Naive B cell (primary cell): ENCODE data around the gene BRMS1. TPM values are rescaled to one million over a fixed set of nuclear protein-coding genes. Genes with fewer than 3 reads are reported as not detected.
"Not testable (repeated sequence)": the region's sequence is repeated elsewhere in the genome, so short reads cannot be mapped to it uniquely, and the experiment has no call there.

Source experiments
- ATAC-seq, 2 donors: fragments of 150-1000 bp; cut with Tn5 transposase; 2 replicates each; pipeline ENCODE4 v1.10.0; 2021; ENCODE audit warnings: low read depth in 2 of 2, mild to moderate bottlenecking in 2 of 2, moderate library complexity in 2 of 2
- DNase-seq: peaks from one replicate; pipeline ENCODE4 v3.0.0; 2022
- H3K27ac Mint-ChIP-seq, 6 donors: one replicate each; pipeline ENCODE4 v1.8.0; 2020 to 2022; ENCODE audit warnings: mild to moderate bottlenecking in 6 of 6, mixed read lengths in 6 of 6, moderate library complexity in 5 of 6, inconsistent platforms in 2 of 6
- H3K27me3 Mint-ChIP-seq, 3 donors: one replicate each; pipeline ENCODE4 v1.8.0; 2021 to 2022; ENCODE audit warnings: mixed read lengths in 3 of 3, mild to moderate bottlenecking in 1 of 3
- H3K36me3 Mint-ChIP-seq, 2 donors: one replicate each; pipeline ENCODE4 v1.8.0; 2020 to 2022; ENCODE audit warnings: mixed read lengths in 2 of 2, inconsistent platforms in 1 of 2, mild to moderate bottlenecking in 1 of 2
- H3K4me1 Mint-ChIP-seq, 3 donors: one replicate each; pipeline ENCODE4 v1.8.0; 2020 to 2022; ENCODE audit warnings: mixed read lengths in 3 of 3, inconsistent platforms in 1 of 3, mild to moderate bottlenecking in 1 of 3, moderate library complexity in 1 of 3
- H3K4me3 Mint-ChIP-seq, 8 donors: one replicate each; pipeline ENCODE4 v1.8.0; 2020 to 2022; ENCODE audit warnings: mild to moderate bottlenecking in 8 of 8, mixed read lengths in 8 of 8, moderate library complexity in 8 of 8, inconsistent platforms in 2 of 8
- H3K9me3 Mint-ChIP-seq, 7 donors: one replicate each; pipeline ENCODE4 v1.8.0; 2020 to 2022; ENCODE audit warnings: mixed read lengths in 7 of 7, mild to moderate bottlenecking in 5 of 7, inconsistent platforms in 2 of 7, moderate library complexity in 1 of 7
- polyA plus RNA-seq, 6 donors: library from polyadenylated mRNA; unstranded; fragments of 300-500 nt; fragmentation: Illumina TruSeq; gene quantifications; one replicate each; pipeline ENCODE4 v1.2.3, GENCODE V29; 2021; ENCODE audit warnings: low read depth in 6 of 6

BRMS1 gene, protein sequence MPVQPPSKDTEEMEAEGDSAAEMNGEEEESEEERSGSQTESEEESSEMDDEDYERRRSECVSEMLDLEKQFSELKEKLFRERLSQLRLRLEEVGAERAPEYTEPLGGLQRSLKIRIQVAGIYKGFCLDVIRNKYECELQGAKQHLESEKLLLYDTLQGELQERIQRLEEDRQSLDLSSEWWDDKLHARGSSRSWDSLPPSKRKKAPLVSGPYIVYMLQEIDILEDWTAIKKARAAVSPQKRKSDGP
- 10 to 100 TPM; 56.2 to 81.6 (median 73.0) TPM for polyA plus RNA-seq

DNA sequence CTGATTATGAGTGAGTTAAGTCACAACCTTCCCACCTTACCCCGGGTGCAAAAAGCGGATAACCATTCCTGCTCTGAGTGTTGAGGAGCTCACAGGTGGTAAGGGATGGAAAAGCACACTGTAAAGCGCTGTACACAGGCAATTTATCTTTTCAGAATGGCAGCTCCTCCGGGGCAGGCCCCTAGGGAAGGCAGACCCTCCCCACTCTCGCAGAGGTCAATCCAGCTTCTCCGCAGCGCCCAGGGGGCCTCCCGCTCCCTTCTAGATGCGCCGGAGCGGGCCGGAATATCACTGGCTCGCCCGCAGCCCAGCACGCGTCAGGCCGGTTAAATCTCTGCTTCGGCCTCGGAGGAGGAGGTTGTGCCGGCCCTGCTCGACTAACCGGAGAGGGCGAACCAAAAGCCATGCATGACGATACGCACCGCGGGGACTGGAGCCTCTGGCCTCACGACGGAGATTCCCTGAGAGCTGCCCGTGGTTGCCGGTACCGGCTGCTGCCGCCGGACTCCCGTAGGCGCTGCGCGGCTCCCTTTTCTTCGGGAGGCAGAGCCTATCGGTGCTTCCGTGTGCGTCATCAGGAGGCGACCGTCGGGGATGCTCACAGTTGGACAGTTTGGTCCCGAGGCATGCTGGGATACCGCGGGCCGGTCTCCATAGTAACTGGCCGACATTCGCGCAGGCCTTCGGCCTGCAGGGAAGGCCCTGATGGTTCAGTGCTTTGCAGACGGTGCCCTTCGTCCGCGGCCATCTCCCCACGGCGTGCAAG is at the start of gene BRMS1:
Gene BRMS1 (minus strand): TSS at position 555 of the 766 bp plus-strand sequence. CDS start 2,870 bp downstream, outside the sequence.
- Mint-ChIP-seq H3K36me3 (peaks cover 7 to 31% of the 10 kb centered on the region in 2 donors), H3K4me3 (peak within 1 kb of the TSS; percentile 95 to 99 (median 97)), H3K4me1 (peaks cover 36 to 57% (median 45%) of the 10 kb centered on the region in 3 donors), H3K27ac (peak within 1 kb of the TSS; percentile 95 to 99 (median 98)), H3K27me3 (peaks cover 0 to 4% (median 0%) of the 10 kb centered on the region in 3 donors), H3K9me3 (peaks cover 0 to 4% (median 0%) of the 10 kb centered on the region in 7 donors)
- ATAC-seq = peak; percentile 86 to 88
- DNase-seq = peak; percentile 93

DNA sequence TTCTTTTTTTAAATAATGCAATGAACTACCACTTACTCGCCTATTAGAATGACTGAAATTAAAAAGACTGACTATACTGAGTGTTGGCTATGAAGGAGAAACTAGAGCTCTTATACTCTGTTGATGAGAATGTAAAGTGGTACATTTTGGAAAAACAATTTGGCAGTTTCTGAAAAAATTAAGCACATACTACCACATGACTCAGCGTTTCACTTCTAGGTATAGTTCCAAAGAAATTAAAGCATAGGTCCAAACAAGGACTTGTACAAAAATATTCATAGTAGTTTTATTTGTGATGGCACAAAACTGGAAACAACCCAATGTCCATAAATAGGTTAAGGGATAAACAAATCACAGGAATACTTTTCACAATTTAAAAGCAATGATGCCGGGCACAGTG is 49.0 kb upstream of the BRMS1 start:
- peak overlapping the region in 1 of 8 donors; percentile 24 for H3K4me3 Mint-ChIP-seq
- no peak overlapping the region for H3K27ac Mint-ChIP-seq
- DNase-seq (no peak), ATAC-seq (no peak)
- H3K9me3 Mint-ChIP-seq = no peaks in the 10 kb centered on the region
- H3K4me1 Mint-ChIP-seq = peaks cover 0 to 15% (median 3%) of the 10 kb centered on the region in 3 donors
- peaks cover 10 to 16% (median 12%) of the 10 kb centered on the region in 3 donors for H3K27me3 Mint-ChIP-seq
- H3K36me3 Mint-ChIP-seq = no peaks in the 10 kb centered on the region

DNA sequence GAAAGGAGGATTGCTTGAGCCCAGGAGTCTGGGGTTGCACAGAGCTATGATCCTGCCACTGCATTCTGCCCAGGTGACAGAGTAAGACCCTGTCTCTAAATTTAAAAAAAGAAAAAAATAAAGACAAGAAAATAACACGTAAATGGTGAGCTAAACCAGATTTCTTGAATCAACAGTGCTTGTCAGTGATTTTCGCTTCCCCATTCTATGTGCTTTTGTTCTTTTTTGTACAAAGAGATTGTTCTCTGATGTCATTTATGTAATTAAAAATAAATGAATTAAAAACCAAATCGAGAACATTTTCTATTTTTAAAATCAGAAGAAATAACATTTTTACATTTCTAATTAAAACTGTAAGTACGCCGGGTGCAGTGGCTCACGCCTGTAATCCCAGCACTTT is 46.4 kb upstream of the BRMS1 start:
- peak; percentile 63 to 75 for ATAC-seq

DNA sequence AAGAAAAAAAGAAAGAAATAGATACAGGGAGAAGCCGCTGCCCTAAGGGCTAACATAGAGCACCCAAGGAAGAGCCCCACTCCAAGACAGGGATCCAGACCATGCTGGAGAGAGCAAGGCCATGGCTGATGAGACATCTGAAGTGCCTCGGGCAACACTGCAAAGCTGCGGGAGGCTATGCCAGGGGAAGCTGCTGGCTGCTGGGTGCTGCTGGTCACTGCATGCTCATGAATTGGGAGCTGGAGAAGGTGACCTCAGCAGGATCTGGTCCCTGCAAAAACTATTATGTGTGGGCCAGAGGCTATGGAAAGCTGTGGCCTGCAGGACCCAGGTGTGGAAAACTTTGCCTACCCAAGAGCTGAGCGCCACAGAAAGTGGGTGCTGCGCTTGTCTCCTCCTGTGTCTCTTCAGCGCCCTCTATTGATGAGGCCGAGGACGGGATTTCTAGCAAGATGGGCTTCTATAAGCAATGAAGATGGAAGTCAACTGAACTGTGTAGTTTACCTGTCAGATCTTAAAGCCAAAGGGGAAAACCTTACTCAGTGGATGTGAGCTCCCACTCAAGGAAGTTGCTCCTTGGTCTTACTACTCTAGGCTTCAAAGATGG is 44.0 kb upstream of the BRMS1 start:
- H3K27me3 Mint-ChIP-seq = peaks cover 0 to 11% (median 5%) of the 10 kb centered on the region in 3 donors
- no peaks in the 10 kb centered on the region for H3K36me3 Mint-ChIP-seq
- no peak overlapping the region for H3K4me3 Mint-ChIP-seq
- H3K27ac Mint-ChIP-seq = peak overlapping the region in 1 of 6 donors; percentile 85
- ATAC-seq (peak; percentile 46 to 67), DNase-seq (peak; percentile 60)
- H3K4me1 Mint-ChIP-seq = peaks cover 5 to 25% (median 10%) of the 10 kb centered on the region in 3 donors
- H3K9me3 Mint-ChIP-seq = no peaks in the 10 kb centered on the region

More for the DNA sequence above, 46.4 kb upstream of the BRMS1 start:
- DNase-seq = peak; percentile 36
- peak overlapping the region in 3 of 6 donors; percentile 42 to 82 (median 58) for H3K27ac Mint-ChIP-seq
- no peaks in the 10 kb centered on the region for H3K36me3 Mint-ChIP-seq
- peaks cover under 1 to 20% (median 5%) of the 10 kb centered on the region in 3 donors for H3K4me1 Mint-ChIP-seq
- H3K9me3 Mint-ChIP-seq = no peaks in the 10 kb centered on the region
- no peak overlapping the region for H3K4me3 Mint-ChIP-seq
- H3K27me3 Mint-ChIP-seq = peaks cover 5 to 14% (median 9%) of the 10 kb centered on the region in 3 donors

DNA sequence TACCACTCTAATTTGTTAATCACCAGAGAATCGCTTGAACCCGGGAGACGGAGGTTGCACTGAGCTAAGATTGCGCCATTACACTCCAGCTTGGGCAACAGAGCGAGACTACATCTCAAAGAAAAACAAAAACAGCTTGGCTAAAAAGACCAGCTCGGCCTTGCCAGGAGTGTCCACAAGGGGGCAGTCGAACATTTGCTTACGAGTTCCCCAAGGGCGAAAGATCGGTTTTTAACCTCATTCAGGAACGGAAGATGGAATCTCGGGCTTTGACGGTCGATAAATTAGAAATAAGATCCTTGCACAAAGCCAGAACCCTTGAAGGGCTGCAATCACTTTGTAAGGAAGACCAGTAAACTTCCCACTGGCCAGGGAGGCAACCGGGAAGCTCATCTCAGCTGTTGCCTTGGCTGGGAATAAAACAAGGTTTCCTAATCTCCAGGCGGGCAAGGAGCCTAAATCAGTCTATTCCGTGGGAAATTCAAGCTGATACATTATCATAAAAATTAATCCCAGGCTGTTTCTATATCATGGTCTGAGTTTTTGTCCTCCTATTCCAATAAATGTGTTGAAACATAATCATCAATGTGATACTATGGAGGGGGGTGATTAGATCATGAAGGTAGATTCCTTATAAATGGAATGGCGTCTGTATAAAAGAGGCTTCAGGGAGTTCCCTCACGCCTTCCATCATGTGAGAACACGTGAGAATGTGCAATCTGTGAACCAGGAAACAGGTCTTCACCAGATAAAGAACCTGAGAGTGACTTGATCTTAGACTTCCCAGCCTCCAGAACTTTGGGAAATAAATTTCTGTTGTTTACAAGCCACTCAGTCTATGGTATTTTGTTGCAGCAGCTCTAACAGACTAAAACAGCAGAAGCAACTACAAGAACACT is 41.5 kb upstream of the BRMS1 start:
- DNase-seq = peak; percentile 74
- peaks cover 5 to 17% (median 10%) of the 10 kb centered on the region in 3 donors for H3K4me1 Mint-ChIP-seq
- H3K9me3 Mint-ChIP-seq = no peaks in the 10 kb centered on the region
- peaks cover 0 to 13% (median 5%) of the 10 kb centered on the region in 3 donors for H3K27me3 Mint-ChIP-seq
- H3K27ac Mint-ChIP-seq = peak overlapping the region in 3 of 6 donors; percentile 39 to 91 (median 76)
- peak; percentile 80 to 91 for ATAC-seq
- peak overlapping the region in 6 of 8 donors; percentile 34 to 80 (median 59) for H3K4me3 Mint-ChIP-seq
- no peaks in the 10 kb centered on the region for H3K36me3 Mint-ChIP-seq

DNA sequence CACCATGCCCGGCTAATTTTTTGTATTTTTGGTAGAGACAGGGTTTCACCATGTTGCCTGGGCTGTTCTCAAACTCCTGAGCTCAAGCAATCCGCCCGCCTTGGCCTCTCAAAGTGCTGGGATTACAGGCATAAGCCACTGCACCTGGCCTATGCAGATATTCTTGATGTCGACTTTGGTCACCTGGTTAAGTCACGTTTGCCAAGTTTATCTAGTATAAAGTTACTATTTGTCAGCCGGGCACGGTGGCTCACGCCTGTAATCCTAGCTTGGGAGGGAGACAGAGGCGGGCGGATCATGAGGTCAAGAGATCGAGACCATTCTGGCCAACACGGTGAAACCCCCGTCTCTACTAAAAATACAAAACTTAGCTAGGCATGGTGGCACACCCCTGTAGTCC is 39.4 kb upstream of the BRMS1 start:
- not testable (repeated sequence) for DNase-seq, H3K4me3 Mint-ChIP-seq, ATAC-seq, H3K27ac Mint-ChIP-seq, H3K36me3 Mint-ChIP-seq, H3K9me3 Mint-ChIP-seq
- Mint-ChIP-seq H3K4me1 (peaks cover 5 to 16% (median 10%) of the 10 kb centered on the region in 3 donors), H3K27me3 (peaks cover 0 to 13% (median 4%) of the 10 kb centered on the region in 3 donors)

DNA sequence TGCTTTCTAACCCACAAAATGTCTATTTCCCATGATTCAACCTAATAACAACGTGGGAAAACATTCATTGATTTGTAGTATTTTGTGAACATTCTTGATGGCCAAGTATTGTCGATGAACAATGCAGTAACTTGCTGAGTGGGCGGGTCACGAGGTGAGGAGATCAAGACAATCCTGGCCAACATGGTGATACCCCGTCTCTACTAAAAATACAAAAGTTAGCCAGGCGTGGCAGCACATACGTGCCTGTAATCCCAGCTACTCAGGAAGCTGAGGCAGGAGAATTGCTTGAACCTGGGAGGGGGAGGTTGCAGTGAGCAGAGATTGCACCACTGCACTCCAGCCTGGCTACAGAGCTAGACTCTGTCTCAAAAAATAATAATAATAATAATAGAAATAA is 35.4 kb upstream of the BRMS1 start:
- ATAC-seq, H3K36me3 Mint-ChIP-seq, H3K27me3 Mint-ChIP-seq, H3K4me3 Mint-ChIP-seq, DNase-seq, H3K4me1 Mint-ChIP-seq, H3K27ac Mint-ChIP-seq, H3K9me3 Mint-ChIP-seq: not testable (repeated sequence)

DNA sequence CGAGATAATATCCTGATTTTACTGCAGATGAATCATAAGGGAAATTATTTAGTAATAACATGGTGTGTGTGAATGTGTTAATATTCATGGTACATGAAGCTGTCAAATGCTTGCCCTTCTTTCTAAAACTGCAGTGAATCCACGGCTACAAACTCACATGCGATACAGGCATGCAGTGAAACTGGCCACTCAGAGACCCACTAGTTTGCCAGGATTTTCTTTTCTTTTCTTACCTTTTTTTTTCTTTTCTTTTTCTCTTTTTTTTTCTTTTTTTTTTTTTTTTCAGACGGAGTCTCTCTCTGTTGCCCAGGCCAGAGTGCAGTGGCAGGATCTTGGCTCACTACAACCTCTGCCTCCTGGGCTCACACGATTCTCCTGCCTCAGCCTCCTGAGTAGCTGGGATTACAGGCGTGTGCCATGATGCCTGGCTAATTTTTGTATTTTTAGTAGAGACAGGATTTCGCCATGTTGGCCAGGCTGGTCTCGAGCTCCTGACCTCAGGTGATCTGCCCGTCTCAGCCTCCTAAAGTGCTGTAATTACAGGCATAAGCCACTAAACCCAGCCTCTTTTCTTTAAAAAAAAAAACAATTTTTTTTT is 28.9 kb upstream of the BRMS1 start:
- Mint-ChIP-seq H3K27ac (peak overlapping the region in 2 of 6 donors; percentile 54 to 90), H3K4me3 (peak overlapping the region in 5 of 8 donors; percentile 39 to 93 (median 42)), H3K4me1 (peaks cover 10 to 17% (median 12%) of the 10 kb centered on the region in 3 donors)
- not testable (repeated sequence) for DNase-seq, ATAC-seq, H3K36me3 Mint-ChIP-seq, H3K9me3 Mint-ChIP-seq, H3K27me3 Mint-ChIP-seq

DNA sequence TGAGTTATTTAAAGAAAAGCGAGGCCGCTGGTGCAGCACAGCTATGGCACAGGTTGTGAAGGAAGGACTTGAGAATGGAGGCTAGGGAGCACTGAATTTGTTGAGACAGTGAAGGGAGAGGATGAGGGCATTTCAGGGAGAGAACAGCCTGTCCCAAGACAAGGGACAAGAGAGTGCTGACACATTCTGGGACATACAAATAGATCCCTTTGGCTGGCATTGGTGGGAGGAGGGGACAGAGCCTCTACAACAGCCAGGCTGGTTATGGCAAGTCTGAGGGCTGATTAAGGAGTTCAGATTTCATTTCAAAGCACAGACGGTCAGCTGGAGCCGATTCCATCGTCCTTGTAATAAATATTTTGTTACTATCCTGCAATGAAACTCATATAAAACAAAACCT is 28.4 kb upstream of the BRMS1 start:
- Mint-ChIP-seq H3K4me3 (peak overlapping the region in 6 of 8 donors; percentile 2 to 93 (median 42)), H3K9me3 (no peaks in the 10 kb centered on the region), H3K4me1 (peaks cover 10 to 18% (median 13%) of the 10 kb centered on the region in 3 donors), H3K27ac (peak overlapping the region in 1 of 6 donors; percentile 54), H3K36me3 (no peaks in the 10 kb centered on the region), H3K27me3 (no peaks in the 10 kb centered on the region)
- ATAC-seq (no peak), DNase-seq (no peak)

DNA sequence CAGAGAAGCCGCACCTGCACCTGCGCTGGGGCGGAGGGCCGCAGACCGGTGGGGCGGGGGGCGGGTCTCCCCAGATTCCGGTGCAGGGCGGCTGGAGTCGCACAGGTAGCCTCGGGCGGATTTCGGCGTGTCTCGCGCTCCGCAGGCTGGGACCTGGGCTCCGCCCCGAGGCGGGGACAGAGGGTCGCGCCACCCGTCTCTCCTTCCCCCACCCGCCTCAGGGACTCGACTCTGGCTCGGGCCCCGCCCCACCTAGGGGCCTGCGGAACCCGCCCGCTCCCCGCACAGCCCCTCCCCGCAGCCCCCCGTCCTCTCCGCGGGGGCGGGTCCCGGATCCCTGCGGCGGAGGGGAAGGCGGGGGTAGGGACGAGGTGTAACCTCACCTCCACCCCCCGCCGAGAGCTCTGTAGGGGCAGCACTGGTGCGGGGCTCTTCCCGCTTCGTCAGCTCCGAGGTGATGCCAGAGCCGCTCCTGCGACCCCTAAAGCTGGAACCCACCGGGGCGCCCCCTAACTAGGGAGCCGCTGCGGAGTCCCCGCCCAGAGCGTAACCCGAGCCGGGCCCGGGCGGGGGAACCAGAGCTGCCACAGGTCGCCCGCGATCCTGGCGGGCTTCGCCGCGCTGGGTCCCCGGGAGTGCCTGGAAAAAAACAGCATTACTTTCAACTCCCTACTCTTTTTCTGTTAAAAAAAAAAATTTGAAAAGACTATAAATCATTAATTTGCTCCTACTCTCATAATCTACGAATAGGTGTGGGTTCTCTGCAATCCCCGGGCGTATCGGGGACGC is 26.9 kb upstream of the BRMS1 start, which contains the start of gene SLC29A2:
Gene SLC29A2 (minus strand): TSS at position 134 of the 789 bp plus-strand sequence. CDS start 169 bp downstream, outside the sequence.
- H3K9me3 Mint-ChIP-seq = no peaks in the 10 kb centered on the region
- H3K4me1 Mint-ChIP-seq = peaks cover 10 to 20% (median 17%) of the 10 kb centered on the region in 3 donors
- peak within 1 kb of the TSS; percentile 51 to 97 (median 81) for H3K27ac Mint-ChIP-seq
- peak; percentile 74 for ATAC-seq
- DNase-seq = peak; percentile 66
- no peaks in the 10 kb centered on the region for H3K36me3 Mint-ChIP-seq
- H3K27me3 Mint-ChIP-seq = no peaks in the 10 kb centered on the region
- peak within 1 kb of the TSS; percentile 82 to 96 (median 92) for H3K4me3 Mint-ChIP-seq

DNA sequence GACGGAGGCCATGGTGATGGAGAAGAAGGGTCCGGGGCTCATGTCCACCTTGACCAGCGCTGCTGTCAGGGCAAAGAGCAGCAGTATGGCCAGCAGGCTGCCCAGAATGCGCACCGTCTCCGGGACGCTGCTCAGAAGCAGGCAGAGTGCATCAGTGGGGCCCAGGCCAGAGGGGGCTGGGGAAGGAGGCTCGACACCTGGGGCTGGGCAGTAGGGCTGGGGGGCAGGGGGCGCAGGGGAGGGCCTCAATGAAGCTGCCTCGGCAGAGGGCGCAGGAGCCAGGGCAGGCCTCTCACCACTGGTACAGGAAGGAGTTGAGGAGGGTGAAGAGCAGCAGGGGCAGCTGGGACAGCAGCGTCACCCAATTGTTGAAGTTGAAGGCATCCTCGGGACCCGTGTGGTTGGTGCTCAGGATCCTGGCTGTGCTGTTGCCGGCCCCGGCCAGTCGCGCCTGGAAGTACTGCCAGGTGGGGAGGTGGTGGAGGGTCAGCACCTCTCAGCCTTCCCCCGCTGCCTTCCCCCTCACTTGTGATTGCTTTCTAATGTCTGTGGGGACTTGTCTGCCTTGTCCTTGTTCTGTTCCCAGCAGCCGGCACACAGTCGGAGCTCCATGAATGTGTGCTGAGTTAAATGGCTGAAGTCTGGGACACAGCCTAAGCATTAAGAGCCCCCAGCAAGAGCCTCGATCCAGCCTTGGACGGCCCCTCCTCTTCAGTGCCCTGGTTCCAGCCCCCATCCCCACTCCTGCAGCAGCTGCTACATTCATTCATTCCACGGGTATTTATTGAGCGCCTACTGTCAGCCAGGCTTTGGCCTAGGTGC is 24.4 kb upstream of the BRMS1 start:
- Mint-ChIP-seq H3K4me1 (peaks cover 10 to 20% (median 17%) of the 10 kb centered on the region in 3 donors), H3K27me3 (no peaks in the 10 kb centered on the region), H3K27ac (peak overlapping the region in 2 of 6 donors; percentile 3 to 65), H3K36me3 (no peaks in the 10 kb centered on the region), H3K4me3 (peak overlapping the region in 6 of 8 donors; percentile 25 to 93 (median 70)), H3K9me3 (no peaks in the 10 kb centered on the region)
- DNase-seq = no peak
- ATAC-seq = no peak
